GM20431 (cell line): ENCODE results near the gene SH3RF3.

Experiments used
- in situ Hi-C: fragments of 300-500 bp; cut with MseI, MboI; formaldehyde crosslinking; loops from one replicate; pipeline ENCODE4 v1.15.0; 2020; ENCODE audit warnings: low sequenced_read_pairs; ENCODE audit not compliant: unreplicated experiment

The SH3RF3 gene

DNA sequence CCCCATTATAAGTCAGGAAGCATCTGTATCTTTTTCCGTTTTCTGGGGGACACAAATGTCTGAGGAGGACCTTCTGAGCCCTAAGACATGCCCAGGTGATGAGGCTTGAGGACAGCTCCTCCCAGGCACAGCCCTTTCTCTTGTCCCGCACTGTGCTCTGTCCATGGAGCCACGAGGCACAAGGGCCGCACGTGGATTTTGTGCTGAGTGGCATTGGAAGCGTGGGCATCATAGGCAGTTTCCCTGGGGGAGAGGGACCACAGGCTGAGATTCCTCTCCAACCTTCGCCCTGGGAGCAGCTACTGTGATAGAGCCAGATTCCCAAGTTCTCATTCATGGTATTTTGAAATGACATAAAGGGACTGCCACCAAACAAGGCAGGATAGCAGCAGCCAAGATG lies 139.9 kb downstream of the SH3RF3 start:
- in situ Hi-C loops: no loop called here

DNA sequence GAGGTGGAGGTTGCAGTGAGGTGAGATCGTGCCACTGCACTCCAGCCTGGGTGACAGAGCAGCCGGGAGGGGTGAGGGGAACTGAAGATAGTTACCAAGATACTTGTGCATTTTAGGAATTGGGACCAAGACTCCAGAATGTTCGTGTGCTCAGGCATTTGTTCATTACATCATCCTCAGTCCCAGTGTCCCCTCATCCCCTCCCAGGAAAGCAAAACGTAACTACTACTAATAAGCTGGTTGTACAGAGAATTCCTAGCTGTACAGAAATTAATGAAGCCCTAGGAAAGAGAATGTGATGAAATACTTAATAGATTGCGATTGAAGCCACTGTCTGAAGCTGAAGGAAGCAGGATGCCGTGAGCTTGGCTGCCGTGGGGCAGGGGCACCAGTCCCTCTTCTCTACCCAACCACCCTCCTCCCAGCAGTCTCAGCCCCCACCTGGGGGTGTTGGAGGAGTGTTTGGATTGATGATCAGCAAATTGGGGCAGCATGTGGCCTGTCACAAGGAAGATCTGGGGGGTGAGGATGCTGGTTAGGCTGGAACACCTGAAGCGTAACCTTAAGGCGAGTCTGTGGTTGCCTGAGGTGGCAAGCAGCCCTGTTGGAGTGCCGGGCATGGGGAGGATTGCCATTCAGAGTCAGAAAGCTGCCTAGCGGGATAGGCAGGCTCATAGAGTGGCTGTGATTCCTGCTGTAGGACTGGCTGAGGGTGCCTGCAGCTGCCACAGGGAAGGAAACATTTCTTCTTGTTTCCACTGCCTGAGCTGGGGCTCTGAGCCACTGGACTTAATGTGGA lies 140.9 kb downstream of the SH3RF3 start:
- in situ Hi-C loops: no loop called here

DNA sequence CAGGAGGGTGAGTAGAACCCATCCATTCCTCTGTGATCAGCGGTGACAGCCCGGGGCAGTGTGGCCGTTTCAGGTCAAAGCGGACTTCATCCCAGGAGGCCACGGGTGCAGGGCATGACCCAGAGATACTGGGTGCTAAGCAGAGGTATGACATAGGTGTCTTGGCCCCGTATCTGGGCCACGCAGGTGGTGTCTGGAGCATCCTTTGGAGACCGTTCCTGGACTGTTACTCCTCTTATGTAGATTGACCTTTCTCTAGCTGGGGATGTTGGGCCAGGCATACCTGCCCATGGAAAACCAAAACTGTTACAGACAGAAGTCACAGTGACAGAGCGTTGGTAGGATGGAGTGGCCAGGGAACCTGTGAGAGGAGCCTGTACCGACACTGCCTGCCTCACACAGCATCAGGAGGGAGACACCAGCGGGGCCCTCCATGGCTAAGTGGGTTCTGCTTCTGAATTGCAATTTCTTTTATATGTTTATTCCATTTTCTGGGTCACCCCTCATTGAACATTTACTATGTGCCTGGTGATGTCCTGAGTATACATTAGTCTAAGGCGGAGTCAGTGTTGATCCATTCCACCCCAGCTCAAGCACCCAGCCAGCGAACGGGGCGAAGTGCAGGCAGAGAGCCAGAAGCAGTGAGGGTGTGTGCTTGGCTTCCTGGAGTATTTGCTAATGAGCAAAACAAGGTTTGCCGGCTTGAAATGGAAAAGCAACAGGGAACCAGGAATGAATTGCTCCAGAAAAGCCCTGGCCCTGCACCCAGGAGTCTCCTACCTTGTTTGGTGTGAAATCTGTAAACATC lies 141.7 kb downstream of the SH3RF3 start:
- in situ Hi-C loops: no loop called here

DNA sequence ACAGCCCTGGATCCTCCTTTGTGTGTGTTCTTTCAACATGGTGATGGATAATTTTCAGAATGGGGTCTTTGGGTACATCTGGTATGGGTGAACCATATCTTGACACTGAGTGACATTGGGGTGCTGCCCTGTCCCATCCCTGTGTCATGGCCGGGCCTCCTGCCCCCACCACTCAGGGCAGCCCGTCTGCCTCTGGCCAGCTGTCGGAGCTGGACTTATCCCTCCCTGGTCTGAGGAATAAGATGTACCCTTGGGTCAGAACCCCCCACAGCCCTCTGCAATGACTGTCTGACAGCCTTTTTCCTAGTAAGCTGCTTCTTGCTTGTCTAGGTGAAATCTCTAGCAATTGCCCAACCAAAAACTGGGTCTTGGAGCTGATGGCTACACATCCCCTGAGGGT lies 142.9 kb downstream of the SH3RF3 start:
- in situ Hi-C loops: no loop called here

DNA sequence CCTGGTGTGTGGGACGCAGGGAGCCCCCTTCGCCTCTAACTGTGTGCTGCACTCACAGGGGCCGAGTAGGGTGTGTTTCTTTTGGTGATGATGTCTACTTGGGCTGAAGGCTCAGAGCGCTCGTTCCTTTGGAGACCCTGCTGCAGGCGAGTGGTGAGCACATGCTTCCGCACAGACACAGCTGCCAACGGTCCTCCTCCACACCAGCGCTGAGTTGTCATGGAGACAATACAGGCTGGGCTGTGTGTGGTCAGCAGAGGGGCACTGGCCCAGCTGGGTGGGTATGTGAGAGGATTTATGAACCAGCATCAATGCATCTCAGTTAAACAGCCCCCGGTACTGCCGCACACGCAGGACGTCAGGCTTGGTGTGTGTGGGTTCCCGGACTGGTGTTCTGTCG lies 143.5 kb downstream of the SH3RF3 start:
- in situ Hi-C loops: no loop called here

DNA sequence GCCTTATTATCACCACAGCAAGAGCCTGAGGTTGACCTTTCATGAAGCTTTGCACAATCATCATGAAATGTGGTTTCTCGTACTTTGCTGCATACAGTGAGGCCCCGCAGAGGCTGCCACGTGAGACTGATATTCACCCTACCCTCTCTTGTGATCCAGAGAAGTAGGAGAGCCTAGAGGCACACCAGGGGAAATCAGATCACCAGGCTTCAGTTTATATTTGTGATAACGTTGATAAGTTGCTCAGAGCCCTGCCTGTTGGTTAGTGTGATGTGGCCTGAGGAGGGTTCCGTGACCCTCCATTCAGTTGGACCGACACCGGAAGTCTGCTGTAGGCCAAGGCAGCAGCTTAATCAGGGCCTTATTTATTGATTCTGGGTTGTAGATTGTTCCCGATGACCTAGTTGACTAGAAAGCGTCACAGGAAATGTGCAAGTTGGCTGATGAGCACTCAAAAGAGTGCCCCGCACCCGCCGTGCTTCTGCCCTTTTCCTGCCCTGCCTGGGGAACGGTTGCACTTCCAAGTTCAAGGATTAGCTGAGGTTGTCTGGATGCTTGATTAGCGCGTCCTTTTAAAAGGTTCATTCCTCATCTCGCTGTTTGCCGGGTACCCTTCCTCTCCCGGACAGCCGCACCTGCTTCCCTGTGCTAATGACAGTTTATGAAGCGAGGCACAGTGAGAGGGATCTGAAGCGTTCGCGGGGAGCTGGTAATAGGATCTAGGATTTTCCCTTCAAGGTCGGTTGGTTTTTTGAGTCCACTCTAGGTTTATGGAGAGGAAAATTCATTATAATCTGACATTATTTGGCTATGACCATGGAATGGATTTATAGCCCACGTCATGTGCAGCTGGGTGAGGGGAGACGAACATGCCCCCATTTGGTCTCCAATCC lies 146.4 kb downstream of the SH3RF3 start:
- in situ Hi-C loops: no loop called here

DNA sequence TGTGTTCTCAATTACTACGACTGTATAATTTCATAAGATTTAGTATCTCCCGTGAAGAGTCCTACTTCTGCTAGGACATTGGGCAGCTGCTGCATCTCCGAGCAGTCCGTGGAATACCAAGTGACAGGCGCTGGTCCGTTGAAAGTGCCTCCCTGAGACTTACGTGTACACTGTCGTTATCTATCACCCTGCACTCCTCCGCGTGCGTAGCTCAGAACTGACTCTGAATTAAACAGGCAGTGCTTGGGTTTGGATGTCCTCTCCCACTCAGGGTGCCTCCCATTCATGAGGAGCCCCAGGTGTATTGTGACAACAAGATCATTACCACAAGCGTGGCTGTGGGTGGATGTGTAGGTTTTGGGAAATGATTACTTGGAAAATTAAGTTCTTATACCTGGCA lies 148.4 kb downstream of the SH3RF3 start:
- in situ Hi-C loops: no loop called here

DNA sequence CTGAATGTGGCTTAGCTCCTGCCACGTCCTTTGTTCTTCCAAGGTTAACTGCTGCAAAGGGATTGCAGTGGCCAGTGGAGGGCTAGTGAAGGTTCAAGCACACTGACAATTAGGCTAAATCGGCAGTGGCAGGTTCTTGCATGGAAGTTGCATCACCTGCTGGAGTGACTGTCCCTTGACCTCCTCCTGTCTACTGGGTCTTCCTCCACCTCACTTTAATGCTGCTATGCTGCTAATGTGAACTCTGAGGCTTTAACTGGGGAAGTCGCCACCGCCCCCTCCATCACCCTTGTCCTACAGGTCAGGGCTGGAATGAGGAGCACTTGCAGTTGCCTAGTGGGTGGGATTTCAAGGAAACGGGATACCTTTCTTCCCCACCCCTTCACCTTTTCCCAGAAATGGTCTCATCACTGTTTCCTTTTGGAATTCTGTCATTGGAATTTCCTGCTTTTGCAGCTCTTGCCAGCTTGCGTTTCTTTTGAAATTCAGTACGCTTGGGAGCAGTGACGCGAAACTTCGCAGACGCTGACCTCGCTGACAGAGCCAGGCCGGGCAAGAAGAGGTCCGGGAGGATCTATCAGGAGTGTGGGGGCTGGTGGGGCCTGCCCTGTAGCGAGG lies 150.3 kb downstream of the SH3RF3 start:
- in situ Hi-C loops: no loop called here

DNA sequence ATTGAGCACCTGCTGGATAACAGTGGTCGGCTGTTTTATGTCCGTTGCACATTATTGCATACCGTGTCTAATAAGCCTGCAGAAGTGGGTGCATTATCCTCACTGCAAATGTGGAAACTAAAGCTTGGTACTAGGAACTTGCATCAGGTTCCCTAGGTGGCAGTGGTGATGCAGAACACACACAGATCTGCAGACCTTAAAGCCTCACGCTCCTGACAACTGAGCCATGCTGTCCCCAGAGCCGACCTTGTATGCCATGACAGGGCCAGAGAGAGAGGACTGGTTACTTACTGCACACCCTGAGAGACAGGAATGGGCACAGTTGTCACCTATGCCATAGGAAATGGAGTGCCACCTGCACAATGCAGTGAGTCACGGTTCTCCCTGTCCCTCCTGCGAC lies 151.8 kb downstream of the SH3RF3 start:
- in situ Hi-C loops: no loop called here

DNA sequence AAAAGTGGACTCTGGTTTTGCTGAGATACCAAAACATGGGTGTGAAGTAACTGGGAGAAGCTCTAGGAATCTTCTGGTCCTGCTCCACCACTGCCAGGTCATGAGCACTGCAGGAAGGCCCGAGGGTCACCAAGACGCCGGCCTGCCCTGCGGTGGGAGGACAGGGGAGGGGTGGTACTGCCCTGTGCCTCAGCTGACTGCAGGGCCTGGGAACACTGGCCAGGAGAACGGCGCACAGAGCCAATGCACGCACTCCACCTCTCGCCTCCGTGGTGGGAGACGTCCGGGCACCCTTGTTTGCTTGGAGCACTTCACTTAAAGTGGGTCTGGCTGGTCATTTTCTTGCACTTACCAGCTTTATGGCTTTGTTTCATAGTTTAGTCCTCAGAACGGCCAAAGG lies 153.4 kb downstream of the SH3RF3 start:
- in situ Hi-C loops: no loop called here

DNA sequence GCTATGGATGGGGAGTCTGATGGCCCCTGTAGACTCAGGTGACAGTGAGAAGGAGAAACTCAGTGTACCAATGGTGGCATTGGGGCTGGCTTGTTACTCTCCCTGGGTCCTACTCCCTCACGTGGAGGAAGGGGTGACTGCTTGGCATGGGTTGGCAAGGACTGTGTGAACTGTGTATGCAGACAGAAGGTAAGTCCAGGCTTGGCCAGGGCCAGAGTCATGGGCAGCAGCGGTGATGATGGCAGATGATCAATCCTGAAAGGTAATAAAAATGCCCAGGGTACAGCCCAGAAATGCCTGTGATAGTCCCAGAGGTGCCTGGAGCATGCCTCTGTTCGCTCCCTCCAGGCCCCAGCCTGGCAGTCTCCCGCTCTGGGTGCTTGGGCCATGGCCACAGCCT lies 153.9 kb downstream of the SH3RF3 start:
- in situ Hi-C loops: no loop called here

DNA sequence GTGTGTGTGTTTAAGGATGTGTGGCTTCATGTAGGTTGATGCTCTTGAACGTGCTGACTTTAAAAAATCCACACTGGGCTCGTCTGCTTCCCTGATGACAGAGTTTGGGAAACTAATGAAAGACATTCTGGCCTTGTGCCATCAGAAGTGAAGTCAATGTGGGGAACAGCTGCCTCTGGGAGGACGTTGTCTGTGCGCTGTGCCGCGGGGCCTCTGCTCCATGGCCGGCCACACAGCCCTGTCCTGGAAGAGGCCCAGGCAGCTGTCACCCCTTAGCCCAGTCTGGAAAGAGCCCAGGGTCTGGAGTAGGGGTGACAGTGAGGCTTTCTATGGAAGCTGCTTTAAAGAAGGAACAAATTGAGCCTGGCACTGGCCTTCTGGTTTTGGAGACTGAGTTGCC lies 155.8 kb downstream of the SH3RF3 start:
- in situ Hi-C loops: no loop called here

DNA sequence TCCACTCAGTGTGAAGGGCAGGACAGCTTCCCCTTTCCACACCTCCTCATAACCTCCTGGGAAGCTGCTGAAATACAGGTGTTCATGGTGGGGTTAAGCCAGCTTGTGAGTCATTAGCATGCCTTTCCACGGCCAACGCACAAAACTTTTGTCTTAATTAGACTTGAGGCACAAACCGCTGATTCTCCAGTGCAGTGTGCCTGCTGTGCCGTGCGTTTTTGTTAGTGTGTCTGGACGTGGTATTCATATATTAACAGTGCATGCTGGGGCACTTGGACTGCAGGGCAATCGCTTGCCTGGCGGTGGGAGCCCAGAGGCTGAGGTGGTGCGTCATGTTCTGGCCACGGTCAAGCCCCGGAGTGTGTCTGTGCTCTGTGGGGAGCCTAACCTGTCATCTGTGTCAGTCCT lies 156.2 kb downstream of the SH3RF3 start:
- in situ Hi-C loops: no loop called here

DNA sequence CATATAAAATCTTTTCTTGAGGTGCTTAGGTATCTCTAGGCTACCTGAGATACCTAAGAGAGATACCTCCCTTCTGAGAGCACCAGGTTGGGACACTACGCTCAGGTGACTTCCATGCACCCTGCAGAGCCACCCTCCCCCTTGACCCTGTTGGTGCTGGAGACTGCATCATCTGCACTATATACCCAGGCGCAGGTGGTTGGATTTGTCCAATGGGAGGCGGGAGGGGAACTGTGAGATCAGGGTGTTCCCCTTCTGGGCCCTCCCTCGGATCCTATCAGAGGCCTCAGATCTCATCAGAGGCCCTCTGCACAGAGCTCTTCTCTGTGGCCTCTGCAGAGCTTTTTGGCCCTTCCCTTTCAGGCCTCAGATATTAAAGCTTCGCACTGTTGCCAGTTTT lies 158.4 kb downstream of the SH3RF3 start:
- in situ Hi-C loops: no loop called here

DNA sequence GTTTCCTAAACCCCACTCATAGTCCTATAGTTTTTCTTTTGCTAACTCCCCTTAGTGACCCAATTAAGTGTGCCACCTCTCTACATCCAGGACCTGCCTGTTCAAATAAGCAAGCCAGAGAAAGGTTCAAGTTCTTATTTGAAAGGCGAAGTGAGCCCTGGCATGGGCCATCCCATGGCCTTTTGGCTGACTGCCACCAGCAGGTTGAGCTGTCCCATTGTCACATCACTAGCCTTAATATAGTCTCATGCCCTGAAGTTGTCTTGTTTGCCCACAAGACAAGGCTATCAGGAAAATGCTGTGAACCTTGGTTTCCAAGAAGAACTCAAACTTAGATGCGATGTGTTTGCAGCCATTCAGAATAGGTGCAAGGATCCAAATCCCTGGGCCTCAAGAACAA lies 158.8 kb downstream of the SH3RF3 start:
- in situ Hi-C loops: no loop called here

DNA sequence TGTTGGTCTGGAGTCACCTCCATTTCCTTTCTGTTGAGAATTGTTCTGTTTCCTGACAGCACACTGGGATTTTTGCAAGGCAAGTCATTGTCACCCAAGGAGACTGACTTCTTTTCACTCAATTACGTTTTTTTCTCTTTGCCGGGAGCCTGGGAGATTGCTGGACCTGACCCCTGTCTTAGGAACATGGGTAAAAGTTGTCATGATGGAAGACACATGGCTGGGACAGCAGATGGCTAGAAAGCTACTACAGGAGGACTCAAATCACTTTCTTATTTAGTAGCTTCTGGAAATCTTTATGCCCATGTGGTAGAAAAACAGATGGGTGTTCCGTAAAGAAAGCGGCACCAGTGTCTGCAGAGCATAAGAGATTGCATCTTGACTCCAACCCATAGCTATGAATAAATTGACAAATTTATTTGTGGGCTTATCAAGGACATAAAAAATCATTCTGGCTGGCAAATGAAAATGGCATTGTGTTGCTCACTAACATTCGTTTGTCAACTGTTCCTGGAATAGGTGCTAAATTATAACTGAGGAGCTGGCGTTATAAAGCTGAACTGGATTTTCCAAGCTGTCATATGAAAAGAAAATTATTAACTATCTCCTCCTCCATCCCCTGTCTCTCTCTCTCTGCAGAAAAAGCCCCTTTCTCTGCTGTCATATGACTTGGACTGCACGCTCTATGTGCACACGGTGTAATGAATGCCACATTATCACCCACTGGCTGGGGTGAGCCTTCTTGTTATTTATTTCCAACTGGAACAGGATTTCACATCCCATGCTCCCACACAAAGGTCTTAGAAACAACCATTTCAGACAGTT lies 159.8 kb downstream of the SH3RF3 start:
- in situ Hi-C loops: no loop called here

DNA sequence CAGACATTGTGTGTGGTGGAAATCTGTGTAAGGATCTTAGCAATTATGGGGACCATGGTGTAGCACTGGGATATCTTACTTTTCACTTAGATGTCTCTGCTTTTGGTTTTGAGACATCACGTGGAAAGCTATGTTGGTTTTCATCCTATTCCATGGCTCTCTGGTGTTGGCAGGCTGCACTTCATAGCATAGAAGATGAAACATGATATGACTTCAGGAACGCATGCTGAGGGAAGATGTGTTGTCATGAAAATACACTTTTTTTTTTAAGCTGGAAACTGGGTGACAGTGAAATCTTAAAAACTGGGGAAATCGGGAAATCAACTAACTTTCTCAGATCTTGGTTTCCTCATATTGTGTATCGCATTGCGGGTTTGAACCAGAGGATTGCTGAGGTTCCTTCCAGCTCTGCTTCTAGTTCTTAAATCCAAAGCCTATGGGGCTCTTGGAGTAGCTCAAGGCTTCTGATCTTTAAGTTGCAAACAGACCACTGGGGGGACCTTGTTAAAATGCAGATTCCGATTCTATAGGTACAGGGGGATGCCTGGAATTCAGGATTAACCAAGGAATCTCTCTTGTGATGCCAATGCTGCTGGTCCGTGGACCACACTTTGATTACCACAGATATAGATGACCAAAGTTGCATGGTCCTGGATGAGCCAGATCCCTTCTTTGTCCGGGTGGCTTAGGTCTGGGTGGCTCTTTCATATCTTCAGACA lies 160.7 kb downstream of the SH3RF3 start:
- in situ Hi-C loops: no loop called here

DNA sequence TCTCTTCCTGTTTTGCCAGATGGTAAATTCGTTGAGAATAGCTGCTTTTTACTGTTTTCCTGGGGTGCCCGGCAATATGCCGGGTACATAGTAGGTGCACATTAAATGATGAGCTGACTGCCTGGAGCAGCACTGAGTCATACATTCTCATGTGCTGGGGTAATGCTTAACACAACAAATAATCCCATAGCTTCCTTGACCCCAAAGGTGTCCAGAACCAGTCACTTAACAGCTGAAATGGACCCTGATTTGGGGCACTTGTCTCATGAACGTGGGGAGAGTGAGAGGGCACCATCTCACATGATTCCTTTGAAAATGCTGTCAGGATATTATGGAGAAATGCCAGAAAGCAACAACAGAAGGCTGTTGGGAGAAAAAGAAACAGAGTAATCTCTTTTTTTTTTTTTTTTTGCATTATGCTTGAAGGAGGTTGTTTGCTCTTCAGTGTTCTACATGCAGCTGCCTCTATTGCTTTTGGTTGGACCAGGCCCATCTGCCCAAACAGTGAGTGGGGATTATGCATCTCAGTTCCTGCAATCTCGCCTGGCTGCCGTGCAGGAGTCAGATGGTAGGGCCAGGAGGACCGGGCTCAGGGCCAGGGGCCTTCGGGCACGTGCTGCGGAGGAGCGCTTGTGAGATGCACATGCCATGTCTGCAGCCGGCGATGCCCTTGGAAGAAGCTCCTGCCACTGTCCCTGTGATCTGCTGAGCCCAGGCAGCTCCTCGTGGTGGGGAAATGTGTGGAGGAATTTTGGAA lies 162.1 kb downstream of the SH3RF3 start:
- in situ Hi-C loops: no loop called here
